HepG2 (cell line): ENCODE data around the gene PSMA7. TPM values are rescaled to one million over a fixed set of nuclear protein-coding genes. Genes with fewer than 3 reads are reported as not detected.

Experiments used
- CREM ChIP-seq, 2 experiments: sonication (generic) in 1 of 2; formaldehyde crosslinking in 1 of 2; IDR thresholded peaks; 2 replicates each; pipeline versions ENCODE4 v1.4.0 to v1.6.1; 2016 to 2020; ENCODE audit warnings: antibody characterized with exemption in 1 of 2, mild to moderate bottlenecking in 1 of 2, missing genetic modification reagents in 1 of 2
- ETV5 ChIP-seq: IDR thresholded peaks from 2 replicates; pipeline ENCODE4 v1.6.1; 2018; ENCODE audit warnings: missing biosample characterization, missing genetic modification reagents, inconsistent platforms, borderline replicate concordance
- FUBP1 ChIP-seq: sonication (generic); formaldehyde crosslinking; IDR thresholded peaks from 2 replicates; pipeline ENCODE4 v1.5.1; 2020; ENCODE audit warnings: missing genetic modification reagents, mild to moderate bottlenecking, borderline replicate concordance
- KDM1A ChIP-seq: IDR thresholded peaks from 2 replicates; pipeline ENCODE4 v1.6.1; 2016; ENCODE audit warnings: missing compliant biosample characterization
- NFAT5 ChIP-seq: sonication (generic); formaldehyde crosslinking; IDR thresholded peaks from 2 replicates; pipeline ENCODE4 v1.4.0; 2020; ENCODE audit warnings: missing genetic modification reagents
- NR3C1 ChIP-seq: sonication (generic); formaldehyde crosslinking; IDR thresholded peaks from 2 replicates; pipeline ENCODE4 v1.4.0; 2020; ENCODE audit warnings: missing genetic modification reagents
- PLRG1 ChIP-seq: fragments of 450-650 bp; conservative IDR thresholded peaks from 2 replicates; pipeline ENCODE4 v1.6.1; 2016
- RXRA ChIP-seq: sonication (generic); formaldehyde crosslinking; IDR thresholded peaks from 2 replicates; pipeline ENCODE4 v1.5.1; 2020; ENCODE audit warnings: missing genetic modification reagents
- THAP7 ChIP-seq: sonication (generic); formaldehyde crosslinking; IDR thresholded peaks from 2 replicates; pipeline ENCODE4 v1.8.1; 2023; ENCODE audit warnings: mild to moderate bottlenecking, missing genetic modification reagents
- TOE1 ChIP-seq: sonication (generic); formaldehyde crosslinking; IDR thresholded peaks from 2 replicates; pipeline ENCODE4 v1.4.0; 2020; ENCODE audit warnings: mild to moderate bottlenecking, missing genetic modification reagents
- UBTF ChIP-seq: sonication (generic); formaldehyde crosslinking; IDR thresholded peaks from 2 replicates; pipeline ENCODE4 v1.4.0; 2020; ENCODE audit warnings: mild to moderate bottlenecking, missing genetic modification reagents
- ZBTB25 ChIP-seq: IDR thresholded peaks from 2 replicates; pipeline ENCODE4 v1.6.1; 2018; ENCODE audit warnings: missing genetic modification reagents
- ZBTB33 ChIP-seq: sonication (generic); formaldehyde crosslinking; IDR thresholded peaks from 2 replicates; pipeline ENCODE4 v1.4.0; 2020; ENCODE audit warnings: missing genetic modification reagents
- ZNF724P ChIP-seq: sonication (generic); formaldehyde crosslinking; IDR thresholded peaks from 2 replicates; pipeline ENCODE4 v1.8.0; 2022; ENCODE audit warnings: missing genetic modification reagents, borderline replicate concordance
- polyA plus RNA-seq, 8 experiments: library from polyadenylated mRNA; depleted of rRNA in 3 of 8; stranded (reverse) in 7 of 8; unstranded in 1 of 8; fragments of >200 nt; fragmentation: Illumina TruSeq in 4 of 8; extraction: Trizol in 4 of 8; gene quantifications; 2 replicates each; pipeline versions ENCODE4 v1.2.1 to v1.2.3, GENCODE V29; 2011 to 2016; ENCODE audit warnings: low read depth in 4 of 8, missing spikeins in 1 of 8, mixed read lengths in 1 of 8; ENCODE audit not compliant: insufficient read depth in 1 of 8
- total RNA-seq, 5 experiments: library from RNA; depleted of rRNA; stranded (reverse); fragments of >200 nt; fragmentation: Illumina TruSeq; extraction: Trizol; gene quantifications; 2 replicates each; pipeline ENCODE4 v1.2.3, GENCODE V29; 2016; ENCODE audit warnings: low read depth in 1 of 5

The PSMA7 gene
- total and polyA plus RNA-seq, 2 of the 13 experiments (the other 11 are each of a cell fraction or from before 2014, with no cell fraction given), result 531 to 631 TPM

- TF ChIP-seq FUBP1 (CRISPR knock-in tag) (no peak), NFAT5 (CRISPR knock-in tag) (peak; percentile 54; the same call in 1 of the 2 replicates), ZBTB33 (peak; percentile 76), PLRG1 (no peak), KDM1A (CRISPR knock-in tag) (0 out of 2 replicates have a peak, but pooled peaks have one; percentile 3), THAP7 (CRISPR knock-in tag) (no peak), UBTF (CRISPR knock-in tag) (peak; percentile 36; the same call in 1 of the 2 replicates), RXRA (CRISPR knock-in tag) (peak; percentile 39; the same call in 1 of the 2 replicates), TOE1 (CRISPR knock-in tag) (0 out of 2 replicates have a peak, but pooled peaks have one; percentile 27), CREM (IDR thresholded peaks at IDR 0.05) (peak; percentile 50; the same call in 1 of the 2 replicates), CREM (CRISPR knock-in tag; IDR thresholded peaks at IDR 0.05) (no peak), ZBTB25 (CRISPR knock-in tag) (no peak), ZNF724P (0 out of 2 replicates have a peak, but pooled peaks have one; percentile 39), ETV5 (peak; percentile 56; the same call in 1 of the 2 replicates), NR3C1 (CRISPR knock-in tag) (no peak)
Measured at GRCh38 chr20:62146019-62146755, 3.0 kb upstream of the PSMA7 start (continued).
